ENCODE measurements around the gene IL25.

DNA sequence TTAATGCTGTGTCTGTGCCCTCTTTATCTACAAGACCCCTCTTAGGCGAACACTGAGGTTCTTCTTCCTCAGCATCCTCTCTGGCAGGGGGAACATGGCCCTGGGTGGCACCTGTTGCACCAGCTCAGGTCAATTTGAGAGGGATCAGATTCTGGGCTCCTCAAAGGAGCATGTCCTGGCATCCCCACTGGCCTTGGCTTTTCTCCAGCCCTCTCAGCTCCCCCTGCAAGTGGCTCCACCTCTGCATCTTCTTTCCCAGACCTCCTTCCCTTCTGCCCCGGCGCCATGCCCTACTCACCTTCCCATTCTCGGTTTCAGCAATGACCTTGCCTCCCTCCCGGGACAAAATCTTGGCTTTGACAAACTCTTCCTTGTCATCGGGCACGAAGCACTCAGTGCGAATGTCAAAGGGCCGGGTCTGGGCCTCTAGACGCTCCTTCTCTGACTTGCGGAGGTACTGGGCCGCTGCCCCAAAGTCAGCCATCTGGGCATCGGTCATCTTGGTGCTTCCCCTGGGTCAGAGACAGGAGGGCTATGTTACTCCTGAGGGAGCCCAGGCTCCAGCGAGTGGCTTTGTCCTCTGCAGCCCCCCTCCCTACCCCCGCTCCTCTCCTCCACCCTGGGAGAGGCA lies 34.2 kb downstream of the IL25 start:
- TF ChIP-seq, protein P1, sequence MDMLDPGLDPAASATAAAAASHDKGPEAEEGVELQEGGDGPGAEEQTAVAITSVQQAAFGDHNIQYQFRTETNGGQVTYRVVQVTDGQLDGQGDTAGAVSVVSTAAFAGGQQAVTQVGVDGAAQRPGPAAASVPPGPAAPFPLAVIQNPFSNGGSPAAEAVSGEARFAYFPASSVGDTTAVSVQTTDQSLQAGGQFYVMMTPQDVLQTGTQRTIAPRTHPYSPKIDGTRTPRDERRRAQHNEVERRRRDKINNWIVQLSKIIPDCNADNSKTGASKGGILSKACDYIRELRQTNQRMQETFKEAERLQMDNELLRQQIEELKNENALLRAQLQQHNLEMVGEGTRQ (IDR thresholded peaks at IDR 0.05; ENCODE audit: low read depth, low read length), result no peak
- TF ChIP-seq RAD21 (IDR thresholded peaks at IDR 0.05; ENCODE audit: low read length) (no peak), CTCF (conservative IDR thresholded peaks at IDR 0.05; ENCODE audit: low read depth, low read length) (no peak), CHD1 (IDR thresholded peaks at IDR 0.05; ENCODE audit: low read depth, low read length) (no peak), CEBPB (IDR thresholded peaks at IDR 0.05; ENCODE audit: low read depth, low read length) (no peak), ELK1 (IDR thresholded peaks at IDR 0.05; ENCODE audit: borderline replicate concordance, low read depth, low read length) (no peak), MAFK (IDR thresholded peaks at IDR 0.05; ENCODE audit: low read depth, low read length) (no peak), BHLHE40 (IDR thresholded peaks at IDR 0.05; ENCODE audit: low read depth, low read length) (no peak), FOS (IDR thresholded peaks at IDR 0.05; ENCODE audit: low read depth, low read length) (no peak), RCOR1 (IDR thresholded peaks at IDR 0.05; ENCODE audit: insufficient replicate concordance, low read length) (no peak), SMC3 (IDR thresholded peaks at IDR 0.05; ENCODE audit: low read depth, low read length) (no peak), POLR2A (IDR thresholded peaks at IDR 0.05; ENCODE audit: low read depth, low read length) (no peak), NFE2L2 (IDR thresholded peaks at IDR 0.05; ENCODE audit: low read depth, low read length) (no peak), RFX5 (IDR thresholded peaks at IDR 0.05; ENCODE audit: low read depth, low read length) (no peak)
